RPMI7951 (cell line): ENCODE results near the gene TEKT3. TPM values are rescaled to one million over a fixed set of nuclear protein-coding genes. Genes with fewer than 3 reads are reported as not detected.

Experiments
- DNase-seq: peaks from one replicate; pipeline ENCODE4 v3.0.0-alpha.2; 2012; ENCODE audit warnings: low read depth
- total RNA-seq: library from RNA; depleted of rRNA; stranded (reverse); fragments of >200 nt; shearing (Covaris generic); gene quantifications from 2 replicates; pipeline ENCODE4 v1.2.3, GENCODE V29; 2014; rRNA removed

The TEKT3 gene
- total RNA-seq, 1 experiment from 2014 or later: not detected

GRCh38 chr17:15266325-15267125, 74.9 kb downstream of the TEKT3 start:
- DNase-seq: no peak

- no peak for DNase-seq
These were observed 76.3 kb downstream of the TEKT3 start, which contains the start of gene PMP22 for GRCh38 chr17:15265131-15265530. PMP22 (minus strand) TSS chr17:15265326; CDS start chr17:15260727, 4,599 bp downstream.

- no peak for DNase-seq
These were observed 76.9 kb downstream of the TEKT3 start for GRCh38 chr17:15264542-15264941.

GRCh38 chr17:15263680-15264079, 77.7 kb downstream of the TEKT3 start:
- no peak for DNase-seq

- DNase-seq: peak; percentile 89
These were observed 78.2 kb downstream of the TEKT3 start for GRCh38 chr17:15263206-15263579.

GRCh38 chr17:15262291-15263205, 78.8 kb downstream of the TEKT3 start:
- DNase-seq: peak; percentile 91

- DNase-seq: peak; percentile 24
These were observed 79.6 kb downstream of the TEKT3 start for GRCh38 chr17:15261802-15262290.

GRCh38 chr17:15261258-15261801, 80.1 kb downstream of the TEKT3 start:
- DNase-seq: peak; percentile 60

GRCh38 chr17:15260376-15261257, 80.8 kb downstream of the TEKT3 start:
- peak; percentile 90 for DNase-seq

- no peak for DNase-seq
These were observed 83.4 kb downstream of the TEKT3 start for GRCh38 chr17:15257796-15258512.

- DNase-seq: peak; percentile 90
These were observed 84.1 kb downstream of the TEKT3 start for GRCh38 chr17:15257258-15257788.

- DNase-seq: no peak
These were observed 84.7 kb downstream of the TEKT3 start for GRCh38 chr17:15256689-15257088.

- DNase-seq: peak; percentile 55
These were observed 85.5 kb downstream of the TEKT3 start for GRCh38 chr17:15255713-15256454.

Other genes with a start within 250 kb of the TEKT3 start
- 62.1 and 64.6 TPM in 2 replicates for gene PMP22, start 76.3 kb downstream of the TEKT3 start, total RNA-seq
- gene CDRT4, start 126.0 kb upstream of the TEKT3 start, total RNA-seq: 0.24 and 0.49 TPM in 2 replicates
- gene TVP23C, start 221.9 kb upstream of the TEKT3 start, total RNA-seq: 7.3 and 9.7 TPM in 2 replicates